ENCODE results near the gene SOX6.

Gene SOX6

DNA sequence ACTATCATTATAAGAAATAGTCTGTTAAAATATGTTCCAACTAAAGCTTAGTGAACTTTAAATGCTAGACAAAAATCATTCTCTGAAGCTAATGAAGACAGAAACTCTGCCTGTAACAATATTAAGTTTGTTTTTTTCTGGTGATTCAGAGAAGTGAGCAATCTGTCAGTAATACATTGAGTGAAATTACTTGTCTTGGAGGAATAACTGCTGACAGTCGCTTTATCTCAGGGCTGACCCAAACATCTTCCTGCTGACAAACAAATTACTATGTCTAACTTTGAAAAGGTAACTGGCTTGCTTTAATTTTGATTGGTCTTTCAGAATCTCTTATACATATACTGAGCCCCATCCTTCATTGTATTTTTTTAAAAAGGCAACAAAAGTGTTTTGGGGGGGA, 264.5 kb downstream of the SOX6 start:
- Histone ChIP-seq H3K9me3 (ENCODE audit: control insufficient read depth, insufficient read depth, low read length) (no peaks in the 10 kb centered on the region), H4K20me1 (ENCODE audit: control insufficient read depth, insufficient read depth, low read depth, low read length) (no peaks in the 10 kb centered on the region), H3F3A (ENCODE audit: control insufficient read depth, insufficient read depth) (no peaks in the 10 kb centered on the region), H3K27ac (ENCODE audit: low read depth, low read length) (no peak overlapping the region), H3K9me2 (replicated peaks; ENCODE audit: control insufficient read depth, low read length) (no peaks in the 10 kb centered on the region), H3K79me2 (ENCODE audit: control insufficient read depth, low read length) (no peaks in the 10 kb centered on the region), H3K4me1 (ENCODE audit: control insufficient read depth, low read length) (no peaks in the 10 kb centered on the region), H3K4me2 (ENCODE audit: low read length) (no peak overlapping the region), H3K4me3 (ENCODE audit: low read length) (no peak overlapping the region), H3K27me3 (ENCODE audit: control insufficient read depth, low read length) (no peaks in the 10 kb centered on the region), H3K36me3 (ENCODE audit: control insufficient read depth, low read length) (no peaks in the 10 kb centered on the region)
- TF ChIP-seq EZH2phosphoT487 (IDR thresholded peaks at IDR 0.05; ENCODE audit: borderline replicate concordance, low read length) = no peak
- TF ChIP-seq, protein P1, sequence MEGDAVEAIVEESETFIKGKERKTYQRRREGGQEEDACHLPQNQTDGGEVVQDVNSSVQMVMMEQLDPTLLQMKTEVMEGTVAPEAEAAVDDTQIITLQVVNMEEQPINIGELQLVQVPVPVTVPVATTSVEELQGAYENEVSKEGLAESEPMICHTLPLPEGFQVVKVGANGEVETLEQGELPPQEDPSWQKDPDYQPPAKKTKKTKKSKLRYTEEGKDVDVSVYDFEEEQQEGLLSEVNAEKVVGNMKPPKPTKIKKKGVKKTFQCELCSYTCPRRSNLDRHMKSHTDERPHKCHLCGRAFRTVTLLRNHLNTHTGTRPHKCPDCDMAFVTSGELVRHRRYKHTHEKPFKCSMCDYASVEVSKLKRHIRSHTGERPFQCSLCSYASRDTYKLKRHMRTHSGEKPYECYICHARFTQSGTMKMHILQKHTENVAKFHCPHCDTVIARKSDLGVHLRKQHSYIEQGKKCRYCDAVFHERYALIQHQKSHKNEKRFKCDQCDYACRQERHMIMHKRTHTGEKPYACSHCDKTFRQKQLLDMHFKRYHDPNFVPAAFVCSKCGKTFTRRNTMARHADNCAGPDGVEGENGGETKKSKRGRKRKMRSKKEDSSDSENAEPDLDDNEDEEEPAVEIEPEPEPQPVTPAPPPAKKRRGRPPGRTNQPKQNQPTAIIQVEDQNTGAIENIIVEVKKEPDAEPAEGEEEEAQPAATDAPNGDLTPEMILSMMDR (IDR thresholded peaks at IDR 0.05; ENCODE audit: low read depth, low read length, poor library complexity, severe bottlenecking) = no peak

DNA sequence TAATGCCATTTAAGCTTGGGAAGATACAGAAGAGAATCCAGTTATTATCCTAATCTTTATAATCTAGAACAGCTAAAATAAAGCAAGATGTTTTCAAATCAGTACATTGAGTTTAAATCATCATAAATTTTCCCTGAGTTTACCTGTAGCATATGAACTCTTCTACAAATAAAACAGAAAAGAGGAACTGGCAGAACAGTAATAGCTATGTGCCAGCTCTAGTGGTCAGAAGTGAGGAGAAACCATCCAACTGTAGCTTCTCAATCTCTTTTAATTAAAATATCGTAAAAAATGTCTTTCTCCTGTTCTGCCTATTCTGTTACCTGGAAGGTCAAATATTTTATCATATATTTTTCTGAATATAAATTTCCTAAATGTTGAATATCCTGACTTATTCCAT, 266.9 kb downstream of the SOX6 start:
- H3K4me1 ChIP-seq (ENCODE audit: control insufficient read depth, low read length) = no peaks in the 10 kb centered on the region
- no peak overlapping the region for H3K4me3 ChIP-seq (ENCODE audit: low read length)
- no peaks in the 10 kb centered on the region for H3K9me2 ChIP-seq (replicated peaks; ENCODE audit: control insufficient read depth, low read length)
- no peak overlapping the region for H3K27ac ChIP-seq (ENCODE audit: low read depth, low read length)
- no peaks in the 10 kb centered on the region for H3K9me3 ChIP-seq (ENCODE audit: control insufficient read depth, insufficient read depth, low read length)
- H4K20me1 ChIP-seq (ENCODE audit: control insufficient read depth, insufficient read depth, low read depth, low read length) = no peaks in the 10 kb centered on the region
- H3K27me3 ChIP-seq (ENCODE audit: control insufficient read depth, low read length) = no peaks in the 10 kb centered on the region
- no peaks in the 10 kb centered on the region for H3F3A ChIP-seq (ENCODE audit: control insufficient read depth, insufficient read depth)
- H3K36me3 ChIP-seq (ENCODE audit: control insufficient read depth, low read length) = no peaks in the 10 kb centered on the region
- TF ChIP-seq, protein P1 (IDR thresholded peaks at IDR 0.05; ENCODE audit: low read depth, low read length, poor library complexity, severe bottlenecking) = no peak
- no peak for TF ChIP-seq EZH2phosphoT487 (IDR thresholded peaks at IDR 0.05; ENCODE audit: borderline replicate concordance, low read length)
- no peak overlapping the region for H3K4me2 ChIP-seq (ENCODE audit: low read length)
- no peaks in the 10 kb centered on the region for H3K79me2 ChIP-seq (ENCODE audit: control insufficient read depth, low read length)

DNA sequence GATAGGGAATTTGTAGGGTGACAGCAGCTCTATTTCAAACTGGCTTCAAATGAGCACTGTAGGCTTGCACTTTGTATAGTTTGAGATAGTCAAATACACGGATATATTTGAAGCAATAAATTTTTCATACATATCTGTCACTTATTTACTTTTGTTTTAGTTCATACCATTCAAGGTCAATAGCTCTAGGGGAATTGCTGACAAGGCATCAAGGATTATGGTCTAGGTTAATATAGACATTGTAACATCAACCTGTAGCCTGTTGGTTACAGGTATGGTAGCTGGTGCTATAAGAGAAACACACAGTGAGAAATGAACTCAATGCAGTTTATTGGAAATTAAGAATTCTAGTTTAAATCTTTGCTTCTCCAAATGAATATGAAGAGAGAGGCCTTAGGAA, 267.6 kb downstream of the SOX6 start:
- H3K9me3 ChIP-seq (ENCODE audit: control insufficient read depth, insufficient read depth, low read length) = no peaks in the 10 kb centered on the region
- no peak for TF ChIP-seq EZH2phosphoT487 (IDR thresholded peaks at IDR 0.05; ENCODE audit: borderline replicate concordance, low read length)
- TF ChIP-seq, protein P1 (IDR thresholded peaks at IDR 0.05; ENCODE audit: low read depth, low read length, poor library complexity, severe bottlenecking) = no peak
- H3K4me2 ChIP-seq (ENCODE audit: low read length) = no peak overlapping the region
- no peaks in the 10 kb centered on the region for H3K4me1 ChIP-seq (ENCODE audit: control insufficient read depth, low read length)
- no peaks in the 10 kb centered on the region for H3K9me2 ChIP-seq (replicated peaks; ENCODE audit: control insufficient read depth, low read length)
- no peaks in the 10 kb centered on the region for H3K79me2 ChIP-seq (ENCODE audit: control insufficient read depth, low read length)
- no peaks in the 10 kb centered on the region for H3K27me3 ChIP-seq (ENCODE audit: control insufficient read depth, low read length)
- no peak overlapping the region for H3K4me3 ChIP-seq (ENCODE audit: low read length)
- no peak overlapping the region for H3K27ac ChIP-seq (ENCODE audit: low read depth, low read length)
- no peaks in the 10 kb centered on the region for H3K36me3 ChIP-seq (ENCODE audit: control insufficient read depth, low read length)
- H3F3A ChIP-seq (ENCODE audit: control insufficient read depth, insufficient read depth) = no peaks in the 10 kb centered on the region
- no peaks in the 10 kb centered on the region for H4K20me1 ChIP-seq (ENCODE audit: control insufficient read depth, insufficient read depth, low read depth, low read length)

GRCh38 chr11:16087886-16088285, 268.5 kb downstream of the SOX6 start:
- no peak overlapping the region for H3K4me2 ChIP-seq (ENCODE audit: low read length)
- TF ChIP-seq, protein P1 (IDR thresholded peaks at IDR 0.05; ENCODE audit: low read depth, low read length, poor library complexity, severe bottlenecking) = no peak
- no peak for TF ChIP-seq EZH2phosphoT487 (IDR thresholded peaks at IDR 0.05; ENCODE audit: borderline replicate concordance, low read length)

More at GRCh38 chr11:16087886-16088285, 268.5 kb downstream of the SOX6 start:
- Histone ChIP-seq H3K79me2 (ENCODE audit: control insufficient read depth, low read length) (no peaks in the 10 kb centered on the region), H3K9me2 (replicated peaks; ENCODE audit: control insufficient read depth, low read length) (no peaks in the 10 kb centered on the region), H3K4me3 (ENCODE audit: low read length) (no peak overlapping the region), H3K36me3 (ENCODE audit: control insufficient read depth, low read length) (no peaks in the 10 kb centered on the region), H3K27ac (ENCODE audit: low read depth, low read length) (no peak overlapping the region), H4K20me1 (ENCODE audit: control insufficient read depth, insufficient read depth, low read depth, low read length) (no peaks in the 10 kb centered on the region), H3K9me3 (ENCODE audit: control insufficient read depth, insufficient read depth, low read length) (no peaks in the 10 kb centered on the region), H3F3A (ENCODE audit: control insufficient read depth, insufficient read depth) (no peaks in the 10 kb centered on the region), H3K27me3 (ENCODE audit: control insufficient read depth, low read length) (no peaks in the 10 kb centered on the region), H3K4me1 (ENCODE audit: control insufficient read depth, low read length) (no peaks in the 10 kb centered on the region)
